ENCODE data around the gene CWC25. TPM values are rescaled to one million over a fixed set of nuclear protein-coding genes. Genes with fewer than 3 reads are reported as not detected.

The CWC25 gene
- total and polyA plus RNA-seq, 2 of the 13 experiments (the other 11 are each of a cell fraction or from before 2014, with no cell fraction given): 15.6 to 22.7 TPM

- peak; percentile 18; the same call in 1 of the 2 replicates for TF ChIP-seq MTA1 (CRISPR knock-in tag; IDR thresholded peaks at IDR 0.05; ENCODE audit: borderline replicate concordance)
- peak; percentile 71; the same call in 1 of the 2 replicates for TF ChIP-seq ZBTB42 (CRISPR knock-in tag; IDR thresholded peaks at IDR 0.05)
- TF ChIP-seq HOMEZ (CRISPR knock-in tag; IDR thresholded peaks at IDR 0.05; ENCODE audit: low read depth): peak; percentile 35; the same call in 1 of the 2 replicates
- no peak for TF ChIP-seq NPAS2 (CRISPR knock-in tag; IDR thresholded peaks at IDR 0.05; ENCODE audit: borderline replicate concordance)
- TF ChIP-seq SNAPC2 (CRISPR knock-in tag; IDR thresholded peaks at IDR 0.05): peak; percentile 23; the same call in 1 of the 2 replicates
- no peak for TF ChIP-seq MYNN (CRISPR knock-in tag; IDR thresholded peaks at IDR 0.05; ENCODE audit: low read depth)
- TF ChIP-seq ZNF335 (CRISPR knock-in tag; IDR thresholded peaks at IDR 0.05): no peak
- TF ChIP-seq MXD3 (CRISPR knock-in tag; IDR thresholded peaks at IDR 0.05): no peak
- TF ChIP-seq ZNF737 (CRISPR knock-in tag; IDR thresholded peaks at IDR 0.05; ENCODE audit: borderline replicate concordance): no peak; the same call in 1 of the 2 replicates
- TF ChIP-seq KMT2B (CRISPR knock-in tag; IDR thresholded peaks at IDR 0.05): 0 out of 2 replicates have a peak, but pooled peaks have one; percentile 40
- peak; percentile 91; the same call in 1 of the 2 replicates for TF ChIP-seq ZNF614 (CRISPR knock-in tag; IDR thresholded peaks at IDR 0.05; ENCODE audit: borderline replicate concordance)
- TF ChIP-seq SOX13 (IDR thresholded peaks at IDR 0.05): peak; percentile 62; the same call in 1 of the 2 replicates
- TF ChIP-seq SOX13 (CRISPR knock-in tag; conservative IDR thresholded peaks at IDR 0.05 in 1 of 2, IDR thresholded peaks at IDR 0.05 in 1 of 2): peak in 1 of 2 experiments; percentile 39; a peak in 1 of 4 replicates
- peak; percentile 58; the same call in 1 of the 2 replicates for TF ChIP-seq YEATS2 (CRISPR knock-in tag; IDR thresholded peaks at IDR 0.05; ENCODE audit: borderline replicate concordance)
- TF ChIP-seq NFYC (CRISPR knock-in tag; IDR thresholded peaks at IDR 0.05): peak; percentile 39
- TF ChIP-seq SALL2 (CRISPR knock-in tag; IDR thresholded peaks at IDR 0.05): peak; percentile 36; the same call in 1 of the 2 replicates
- TF ChIP-seq SYNCRIP (IDR thresholded peaks at IDR 0.05; ENCODE audit: insufficient read depth, low read depth, low read length): no peak
- peak; percentile 53; the same call in 1 of the 2 replicates for TF ChIP-seq TOPORS (CRISPR knock-in tag; IDR thresholded peaks at IDR 0.05)
- TF ChIP-seq ZFX (CRISPR knock-in tag; IDR thresholded peaks at IDR 0.05; ENCODE audit: low read depth): no peak
- 0 out of 2 replicates have a peak, but pooled peaks have one; percentile 0 for TF ChIP-seq MXD1 (CRISPR knock-in tag; IDR thresholded peaks at IDR 0.05)
- TF ChIP-seq ZNF660 (CRISPR knock-in tag; IDR thresholded peaks at IDR 0.05; ENCODE audit: borderline replicate concordance, low read depth): no peak; the same call in 1 of the 2 replicates
- 0 out of 2 replicates have a peak, but pooled peaks have one; percentile 6 for TF ChIP-seq ONECUT2 (CRISPR knock-in tag; IDR thresholded peaks at IDR 0.05)
- TF ChIP-seq ZNF639 (CRISPR knock-in tag; conservative IDR thresholded peaks at IDR 0.05): peak; percentile 69; the same call in 1 of the 2 replicates
- TF ChIP-seq KLF11 (CRISPR knock-in tag; IDR thresholded peaks at IDR 0.05): peak; percentile 80; the same call in 1 of the 2 replicates
- TF ChIP-seq YY1 (IDR thresholded peaks at IDR 0.05; ENCODE audit: insufficient read depth, insufficient replicate concordance, low read depth, low read length): peak; percentile 48
- 0 out of 2 replicates have a peak, but pooled peaks have one; percentile 14 for TF ChIP-seq PCBP1 (IDR thresholded peaks at IDR 0.05; ENCODE audit: borderline replicate concordance, low read depth, low read length)
- 0 out of 2 replicates have a peak, but pooled peaks have one; percentile 11 for TF ChIP-seq KLF6 (CRISPR knock-in tag; IDR thresholded peaks at IDR 0.05)
Observed at GRCh38 chr17:38868817-38869525, 43.9 kb upstream of the CWC25 start (continued).

Measured in HepG2 (cell line).